ENCODE measurements around the gene RRM1. TPM values are rescaled to one million over a fixed set of nuclear protein-coding genes. Genes with fewer than 3 reads are reported as not detected.

Gene RRM1
- total RNA-seq, 1 experiment from 2014 or later, result 88.8 TPM

- POLR2A ChIA-PET, result no interaction called here
- H3K36me3 Mint-ChIP-seq, result no peaks in the 10 kb centered on the region
- CTCF ChIA-PET, result interaction anchor here (0.5 to 12.9 kb wide), 3 partner anchors 9 to 224 kb away, joined by 3 to 403 read pairs (median 4); partner anchors contain the start of genes RHOG and STIM1
- no peak for DNase-seq (ENCODE audit: low spot score)
- H3K4me1 Mint-ChIP-seq, result no peaks in the 10 kb centered on the region
- H3K9me3 Mint-ChIP-seq, result no peaks in the 10 kb centered on the region
- peak; percentile 50; the same call in 1 of the 2 replicates for ATAC-seq
- TF ChIP-seq USF1 (CRISPR knock-in tag; IDR thresholded peaks at IDR 0.05) (0 out of 2 replicates have a peak, but pooled peaks have one; percentile 27), MXD4 (CRISPR knock-in tag; IDR thresholded peaks at IDR 0.05; ENCODE audit: borderline replicate concordance) (no peak), IRF1 (CRISPR knock-in tag; IDR thresholded peaks at IDR 0.05) (no peak)
- no peaks in the 10 kb centered on the region for H3K27me3 Mint-ChIP-seq (ENCODE audit: low read depth)
- H3K4me3 Mint-ChIP-seq, result no peak overlapping the region
- H3K27ac Mint-ChIP-seq, result no peak overlapping the region
Observed at GRCh38 chr11:4064278-4064955, 30.2 kb upstream of the RRM1 start.

GRCh38 chr11:4065086-4065485 is 29.5 kb upstream of the RRM1 start:
- POLR2A ChIA-PET, result no interaction called here
- Mint-ChIP-seq H3K27ac (no peak overlapping the region), H3K9me3 (no peaks in the 10 kb centered on the region), H3K27me3 (ENCODE audit: low read depth) (no peaks in the 10 kb centered on the region), H3K4me1 (no peaks in the 10 kb centered on the region), H3K36me3 (no peaks in the 10 kb centered on the region), H3K4me3 (no peak overlapping the region)
- TF ChIP-seq ARID4B (CRISPR knock-in tag; IDR thresholded peaks at IDR 0.05; ENCODE audit: borderline replicate concordance) (no peak), ESRRA (CRISPR knock-in tag; IDR thresholded peaks at IDR 0.05; ENCODE audit: borderline replicate concordance) (no peak), OVOL2 (CRISPR knock-in tag; IDR thresholded peaks at IDR 0.05; ENCODE audit: borderline replicate concordance) (no peak), USF2 (CRISPR knock-in tag; IDR thresholded peaks at IDR 0.05) (no peak), ZNF416 (CRISPR knock-in tag; IDR thresholded peaks at IDR 0.05) (no peak), ATF2 (CRISPR knock-in tag; IDR thresholded peaks at IDR 0.05; ENCODE audit: borderline replicate concordance, low read depth) (no peak), MYBL2 (CRISPR knock-in tag; IDR thresholded peaks at IDR 0.05) (no peak), TEAD1 (CRISPR knock-in tag; IDR thresholded peaks at IDR 0.05) (no peak)
- CTCF ChIA-PET, result interaction anchor here (1.0 to 12.9 kb wide), 2 partner anchors 213 to 224 kb away, joined by 4 to 403 read pairs; partner anchors contain the start of genes RHOG and STIM1
- DNase-seq (ENCODE audit: low spot score) (no peak), ATAC-seq (no peak)

All from WTC11 (cell line).